IgD-negative memory B cell (primary cell): ENCODE data around the gene STRAP. TPM values are rescaled to one million over a fixed set of nuclear protein-coding genes. Genes with fewer than 3 reads are reported as not detected.
"Not testable (repeated sequence)": the region's sequence is repeated elsewhere in the genome, so short reads cannot be mapped to it uniquely, and the experiment has no call there.

Experiments used
- H3K27ac Mint-ChIP-seq, 3 donors: one replicate each; pipeline ENCODE4 v1.8.0; 2020 to 2022; ENCODE audit warnings: mild to moderate bottlenecking in 3 of 3, mixed read lengths in 3 of 3, moderate library complexity in 1 of 3
- H3K27me3 Mint-ChIP-seq: one replicate; pipeline ENCODE4 v1.8.0; 2021; ENCODE audit warnings: mixed read lengths
- H3K36me3 Mint-ChIP-seq: one replicate; pipeline ENCODE4 v1.8.0; 2020; ENCODE audit warnings: mild to moderate bottlenecking, mixed read lengths
- H3K4me1 Mint-ChIP-seq, 3 donors: one replicate each; pipeline ENCODE4 v1.8.0; 2020 to 2022; ENCODE audit warnings: mixed read lengths in 3 of 3, mild to moderate bottlenecking in 1 of 3
- H3K4me3 Mint-ChIP-seq, 4 donors: one replicate each; pipeline ENCODE4 v1.8.0; 2020 to 2022; ENCODE audit warnings: mild to moderate bottlenecking in 4 of 4, mixed read lengths in 4 of 4, moderate library complexity in 3 of 4
- H3K9me3 Mint-ChIP-seq, 3 donors: one replicate each; pipeline ENCODE4 v1.8.0; 2020 to 2021; ENCODE audit warnings: mixed read lengths in 3 of 3, mild to moderate bottlenecking in 1 of 3
- polyA plus RNA-seq: library from polyadenylated mRNA; unstranded; fragments of 300-500 nt; fragmentation: Illumina TruSeq; gene quantifications from one replicate; pipeline ENCODE4 v1.2.3, GENCODE V29; 2021

The STRAP gene
- polyA plus RNA-seq, 1 donor from 2014 or later = 95.2 TPM

DNA sequence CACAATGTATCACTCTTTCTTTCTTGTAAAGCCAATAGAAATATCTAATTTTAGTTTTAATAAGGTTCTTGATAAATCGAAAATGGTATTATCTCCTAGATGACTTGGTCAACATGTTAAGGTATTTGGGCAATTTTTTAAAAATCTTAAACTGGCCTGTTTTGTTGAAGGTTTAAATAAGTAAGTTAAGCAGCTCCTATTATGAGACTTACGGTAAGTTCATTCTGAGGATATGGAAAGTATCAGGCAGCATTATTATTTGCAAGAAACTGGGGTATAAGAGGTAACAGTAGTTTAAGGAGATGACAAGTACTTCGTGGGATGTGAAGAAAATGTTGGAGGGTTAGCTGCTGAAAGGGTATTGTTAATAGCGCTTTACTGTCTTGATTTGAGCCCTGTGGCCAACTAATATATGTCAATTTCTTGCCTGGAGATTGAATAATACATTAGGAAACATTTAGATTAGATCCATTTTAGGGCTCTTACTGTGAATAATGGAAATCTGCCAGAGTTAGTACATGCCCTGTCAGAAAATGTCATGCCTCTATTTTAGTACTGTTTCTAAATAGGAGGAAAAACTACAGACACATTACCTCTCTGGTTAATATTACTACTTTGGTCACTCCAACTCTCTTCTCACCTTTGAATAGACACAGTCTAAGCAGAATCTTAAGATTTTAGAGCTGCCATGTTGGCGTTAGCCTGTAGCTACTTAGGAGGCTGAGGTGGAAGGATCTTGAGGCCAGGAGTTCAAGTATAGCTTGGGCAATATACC is 5.0 kb downstream of the STRAP start:
- Mint-ChIP-seq H3K4me3 (peak overlapping the region in 1 of 4 donors; percentile 18), H3K27ac (peak overlapping the region in 2 of 3 donors; percentile 1 to 22), H3K4me1 (peaks cover 11 to 39% (median 29%) of the 10 kb centered on the region in 3 donors), H3K36me3 (peaks cover 5% of the 10 kb centered on the region), H3K27me3 (no peaks in the 10 kb centered on the region), H3K9me3 (no peaks in the 10 kb centered on the region)

DNA sequence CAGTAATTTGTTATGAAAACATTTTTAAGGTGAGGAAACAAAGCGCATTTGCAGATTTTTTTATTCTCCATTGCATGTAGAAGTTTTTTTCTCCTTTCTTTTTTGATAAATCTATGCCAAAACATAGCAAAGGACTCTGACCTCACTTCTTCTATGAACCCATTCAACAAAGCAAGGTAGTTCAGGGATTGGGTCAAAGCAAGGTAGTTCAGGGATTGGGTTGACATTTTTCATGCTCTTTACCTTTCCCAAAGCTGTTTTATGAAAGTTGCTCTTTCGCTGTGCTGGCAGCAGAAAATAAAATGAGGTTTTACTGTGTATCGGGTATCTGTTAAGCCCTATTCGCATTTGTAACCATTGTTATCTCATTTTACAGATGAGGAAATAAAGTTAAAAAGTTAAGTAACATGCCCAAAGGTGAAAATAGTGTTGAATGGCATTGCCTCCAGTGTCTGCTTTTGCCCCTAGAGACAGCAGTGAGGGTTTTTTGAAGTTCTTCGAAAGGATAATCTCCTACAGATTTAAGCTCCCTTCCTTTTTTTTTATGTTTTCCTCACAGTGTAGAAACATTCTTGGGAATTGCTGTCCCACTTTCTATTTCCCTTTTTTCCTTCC is 10.6 kb downstream of the STRAP start:
- Mint-ChIP-seq H3K4me1 (peaks cover 2 to 9% (median 4%) of the 10 kb centered on the region in 3 donors), H3K27ac (no peak overlapping the region), H3K9me3 (no peaks in the 10 kb centered on the region), H3K27me3 (no peaks in the 10 kb centered on the region), H3K36me3 (no peaks in the 10 kb centered on the region), H3K4me3 (no peak overlapping the region)

DNA sequence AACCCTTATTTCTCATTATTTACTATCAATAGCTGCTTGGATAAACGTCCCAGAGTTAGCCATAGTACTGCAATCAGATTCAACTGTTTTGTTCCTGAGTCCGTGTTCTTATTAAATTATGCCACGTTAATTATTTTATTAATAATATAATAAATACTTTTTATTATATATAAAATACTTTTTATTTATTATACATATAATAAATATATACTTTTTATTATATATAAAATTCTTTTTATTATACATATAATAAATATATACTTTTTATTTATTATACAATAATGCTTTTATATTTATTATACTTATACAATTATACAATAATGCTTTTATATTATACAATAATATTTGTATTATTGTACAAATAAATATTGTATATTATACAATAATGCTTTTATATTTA is 11.1 kb downstream of the STRAP start:
- Mint-ChIP-seq H3K4me3 (no peak overlapping the region), H3K4me1 (peaks cover under 1 to 9% (median 3%) of the 10 kb centered on the region in 3 donors), H3K9me3 (no peaks in the 10 kb centered on the region), H3K27ac (no peak overlapping the region), H3K36me3 (no peaks in the 10 kb centered on the region), H3K27me3 (no peaks in the 10 kb centered on the region)

- H3K4me3 Mint-ChIP-seq = no peak overlapping the region
- no peaks in the 10 kb centered on the region for H3K9me3 Mint-ChIP-seq
- no peak overlapping the region for H3K27ac Mint-ChIP-seq
- H3K4me1 Mint-ChIP-seq = peaks cover 3 to 5% (median 5%) of the 10 kb centered on the region in 3 donors
- peaks cover 6% of the 10 kb centered on the region for H3K36me3 Mint-ChIP-seq
- H3K27me3 Mint-ChIP-seq = no peaks in the 10 kb centered on the region
Observed at GRCh38 chr12:15896867-15897266, 14.7 kb downstream of the STRAP start.

DNA sequence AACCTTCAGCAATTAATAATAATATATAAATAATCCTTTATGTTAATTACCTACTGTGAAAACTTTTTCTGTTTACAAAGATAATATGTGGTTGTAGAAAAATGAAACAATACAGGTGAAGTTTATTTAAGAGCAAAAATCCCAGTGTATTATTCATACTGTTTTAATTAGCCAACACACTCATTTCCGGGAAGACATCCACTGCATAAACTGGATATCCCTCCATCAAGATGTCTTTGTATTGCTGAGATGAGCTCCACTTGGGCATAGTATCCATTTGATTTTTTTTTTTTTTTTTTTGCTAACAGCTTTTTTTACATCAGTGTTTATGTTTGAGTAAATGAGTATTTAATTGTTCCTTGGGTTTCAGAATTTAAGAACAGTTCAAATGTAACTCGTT is 15.2 kb downstream of the STRAP start:
- Mint-ChIP-seq H3K4me1 (peaks cover 3 to 7% (median 5%) of the 10 kb centered on the region in 3 donors), H3K27ac (no peak overlapping the region), H3K36me3 (peaks cover 8% of the 10 kb centered on the region), H3K27me3 (no peaks in the 10 kb centered on the region), H3K4me3 (no peak overlapping the region), H3K9me3 (no peaks in the 10 kb centered on the region)

GRCh38 chr12:15899282-15899870 is 17.2 kb downstream of the STRAP start:
- Mint-ChIP-seq H3K36me3 (peaks cover 8% of the 10 kb centered on the region), H3K4me1 (peaks cover 3 to 7% (median 5%) of the 10 kb centered on the region in 3 donors), H3K27me3 (no peaks in the 10 kb centered on the region), H3K27ac (peak overlapping the region in 2 of 3 donors; percentile 18 to 67), H3K4me3 (no peak overlapping the region), H3K9me3 (no peaks in the 10 kb centered on the region)

- H3K4me3 Mint-ChIP-seq = no peak overlapping the region
- H3K9me3 Mint-ChIP-seq = no peaks in the 10 kb centered on the region
- no peaks in the 10 kb centered on the region for H3K27me3 Mint-ChIP-seq
- H3K4me1 Mint-ChIP-seq = peaks cover 0 to 4% (median 0%) of the 10 kb centered on the region in 3 donors
- peaks cover 9% of the 10 kb centered on the region for H3K36me3 Mint-ChIP-seq
- H3K27ac Mint-ChIP-seq = no peak overlapping the region
Observed at GRCh38 chr12:15904378-15904920, 22.3 kb downstream of the STRAP start.

DNA sequence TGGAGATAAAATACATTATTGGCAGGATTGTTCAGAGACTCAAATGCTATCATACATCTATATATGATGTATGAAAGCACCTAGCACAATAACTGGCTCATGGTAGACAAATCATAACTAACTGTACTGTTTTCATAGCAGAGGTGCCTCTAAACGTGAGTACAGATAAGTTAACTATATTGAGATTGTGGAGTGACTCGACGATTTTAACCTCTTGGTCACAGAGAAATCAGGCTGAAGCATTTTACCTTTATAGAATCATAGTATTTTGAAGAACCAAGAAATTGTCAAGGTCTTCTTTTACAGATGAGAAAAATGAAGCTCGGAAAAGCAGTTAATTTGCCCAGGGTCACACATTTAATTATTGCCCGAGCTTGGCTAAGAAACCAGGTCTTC is 28.3 kb downstream of the STRAP start:
- H3K9me3 Mint-ChIP-seq = no peaks in the 10 kb centered on the region
- peaks cover 4 to 18% (median 14%) of the 10 kb centered on the region in 3 donors for H3K4me1 Mint-ChIP-seq
- peak overlapping the region; percentile 87 to 94 (median 93) for H3K4me3 Mint-ChIP-seq

GRCh38 chr12:15910864-15911721 is 28.9 kb downstream of the STRAP start, which contains the start of gene DERA:
DERA (plus strand) TSS chr12:15911332; CDS start chr12:15911384, 52 bp downstream.
- peaks cover 4 to 18% (median 16%) of the 10 kb centered on the region in 3 donors for H3K4me1 Mint-ChIP-seq
- H3K36me3 Mint-ChIP-seq = no peaks in the 10 kb centered on the region
- no peaks in the 10 kb centered on the region for H3K9me3 Mint-ChIP-seq
- peak within 1 kb of the TSS; percentile 92 to 95 (median 94) for H3K4me3 Mint-ChIP-seq
- H3K27me3 Mint-ChIP-seq = no peaks in the 10 kb centered on the region
- H3K27ac Mint-ChIP-seq = peak within 1 kb of the TSS; percentile 14 to 93 (median 93)

More for the DNA sequence above, 28.3 kb downstream of the STRAP start:
- H3K36me3 Mint-ChIP-seq = no peaks in the 10 kb centered on the region
- peak overlapping the region in 2 of 3 donors; percentile 14 to 69 for H3K27ac Mint-ChIP-seq
- no peaks in the 10 kb centered on the region for H3K27me3 Mint-ChIP-seq

DNA sequence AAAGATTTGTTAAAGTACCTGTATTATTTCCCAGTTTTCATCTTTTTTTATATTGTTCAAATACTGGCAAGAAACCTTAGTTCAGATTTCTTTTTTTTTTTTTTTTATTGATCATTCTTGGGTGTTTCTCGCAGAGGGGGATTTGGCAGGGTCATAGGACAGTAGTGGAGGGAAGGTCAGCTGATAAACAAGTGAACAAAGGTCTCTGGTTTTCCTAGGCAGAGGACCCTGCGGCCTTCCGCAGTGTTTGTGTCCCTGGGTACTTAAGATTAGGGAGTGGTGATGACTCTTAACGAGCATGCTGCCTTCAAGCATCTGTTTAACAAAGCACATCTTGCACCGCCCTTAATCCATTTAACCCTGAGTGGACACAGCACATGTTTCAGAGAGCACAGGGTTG is 29.7 kb downstream of the STRAP start:
- H3K9me3 Mint-ChIP-seq, H3K36me3 Mint-ChIP-seq, H3K27me3 Mint-ChIP-seq: not testable (repeated sequence)
- Mint-ChIP-seq H3K27ac (peak overlapping the region; percentile 14 to 93 (median 93)), H3K4me1 (peaks cover 4 to 18% (median 16%) of the 10 kb centered on the region in 3 donors), H3K4me3 (peak overlapping the region; percentile 91 to 95 (median 93))

DNA sequence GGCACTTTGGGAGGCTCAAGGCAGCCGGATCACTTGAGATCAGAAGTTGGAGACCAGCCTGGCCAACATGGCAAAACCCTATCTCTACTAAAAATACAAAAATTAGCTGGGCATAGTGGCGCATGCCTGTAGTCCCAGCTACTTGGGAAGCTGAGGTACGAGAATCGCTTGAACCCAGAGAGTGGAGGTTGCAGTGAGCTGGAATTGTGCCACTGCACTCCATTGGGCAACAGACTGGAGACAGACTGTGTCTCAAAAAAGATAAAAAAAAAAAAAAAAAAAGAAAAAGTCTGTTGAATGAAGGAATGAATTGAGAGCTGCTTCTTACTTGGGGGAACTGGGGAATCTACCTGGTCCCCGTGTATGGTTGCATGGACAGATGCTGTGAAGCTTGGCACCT is 31.9 kb downstream of the STRAP start:
- H3K36me3 Mint-ChIP-seq, H3K9me3 Mint-ChIP-seq, H3K4me3 Mint-ChIP-seq, H3K27ac Mint-ChIP-seq, H3K27me3 Mint-ChIP-seq: not testable (repeated sequence)
- H3K4me1 Mint-ChIP-seq = peaks cover 4 to 18% (median 16%) of the 10 kb centered on the region in 3 donors

GRCh38 chr12:15918066-15918465 is 35.9 kb downstream of the STRAP start:
- H3K4me1 Mint-ChIP-seq = peaks cover 0 to 9% (median 0%) of the 10 kb centered on the region in 3 donors
- H3K27ac Mint-ChIP-seq = no peak overlapping the region

GRCh38 chr12:15919418-15919817 is 37.2 kb downstream of the STRAP start:
- Mint-ChIP-seq H3K27me3 (no peaks in the 10 kb centered on the region), H3K36me3 (peaks cover 2% of the 10 kb centered on the region), H3K4me1 (peaks cover 2 to 12% (median 5%) of the 10 kb centered on the region in 3 donors), H3K9me3 (peaks cover 0 to 3% (median 0%) of the 10 kb centered on the region in 3 donors), H3K27ac (no peak overlapping the region), H3K4me3 (no peak overlapping the region)

More at GRCh38 chr12:15918066-15918465, 35.9 kb downstream of the STRAP start:
- H3K9me3 Mint-ChIP-seq = peaks cover 0 to 3% (median 0%) of the 10 kb centered on the region in 3 donors
- peak overlapping the region in 1 of 4 donors; percentile 23 for H3K4me3 Mint-ChIP-seq
- peaks cover 2% of the 10 kb centered on the region for H3K36me3 Mint-ChIP-seq
- H3K27me3 Mint-ChIP-seq = no peaks in the 10 kb centered on the region

- Mint-ChIP-seq H3K9me3 (peaks cover 0 to 3% (median 0%) of the 10 kb centered on the region in 3 donors), H3K4me1 (peaks cover 5 to 14% (median 10%) of the 10 kb centered on the region in 3 donors)
Observed at GRCh38 chr12:15924956-15925355, 42.8 kb downstream of the STRAP start.

More at GRCh38 chr12:15924956-15925355, 42.8 kb downstream of the STRAP start:
- H3K27me3 Mint-ChIP-seq = no peaks in the 10 kb centered on the region
- peak overlapping the region in 1 of 3 donors; percentile 64 for H3K27ac Mint-ChIP-seq
- H3K36me3 Mint-ChIP-seq = peaks cover 4% of the 10 kb centered on the region
- peak overlapping the region in 1 of 4 donors; percentile 1 for H3K4me3 Mint-ChIP-seq
